ENCODE data around the gene VWA8.

DNA sequence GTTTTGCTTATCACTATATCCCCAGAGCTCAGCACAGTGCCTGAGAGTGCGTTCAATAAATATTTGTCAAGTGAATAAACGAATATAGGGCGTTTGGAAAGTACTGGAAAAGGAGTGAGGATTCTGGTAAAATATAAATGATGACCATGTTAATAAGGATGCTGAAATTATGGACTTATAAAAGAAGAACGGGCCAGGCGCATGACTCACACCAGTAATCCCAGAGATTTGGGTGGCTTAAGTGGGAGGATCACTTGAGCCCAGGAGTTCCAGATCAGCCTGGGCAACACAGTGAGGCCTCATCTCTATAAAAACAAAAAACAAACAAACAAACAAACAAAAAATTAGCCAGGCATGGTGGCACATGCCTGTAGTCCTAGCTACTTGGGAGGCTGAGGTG, 198.1 kb downstream of the VWA8 start:
- TF ChIP-seq, protein P1, sequence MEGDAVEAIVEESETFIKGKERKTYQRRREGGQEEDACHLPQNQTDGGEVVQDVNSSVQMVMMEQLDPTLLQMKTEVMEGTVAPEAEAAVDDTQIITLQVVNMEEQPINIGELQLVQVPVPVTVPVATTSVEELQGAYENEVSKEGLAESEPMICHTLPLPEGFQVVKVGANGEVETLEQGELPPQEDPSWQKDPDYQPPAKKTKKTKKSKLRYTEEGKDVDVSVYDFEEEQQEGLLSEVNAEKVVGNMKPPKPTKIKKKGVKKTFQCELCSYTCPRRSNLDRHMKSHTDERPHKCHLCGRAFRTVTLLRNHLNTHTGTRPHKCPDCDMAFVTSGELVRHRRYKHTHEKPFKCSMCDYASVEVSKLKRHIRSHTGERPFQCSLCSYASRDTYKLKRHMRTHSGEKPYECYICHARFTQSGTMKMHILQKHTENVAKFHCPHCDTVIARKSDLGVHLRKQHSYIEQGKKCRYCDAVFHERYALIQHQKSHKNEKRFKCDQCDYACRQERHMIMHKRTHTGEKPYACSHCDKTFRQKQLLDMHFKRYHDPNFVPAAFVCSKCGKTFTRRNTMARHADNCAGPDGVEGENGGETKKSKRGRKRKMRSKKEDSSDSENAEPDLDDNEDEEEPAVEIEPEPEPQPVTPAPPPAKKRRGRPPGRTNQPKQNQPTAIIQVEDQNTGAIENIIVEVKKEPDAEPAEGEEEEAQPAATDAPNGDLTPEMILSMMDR (IDR thresholded peaks at IDR 0.05; ENCODE audit: low read length) = no peak
- TF ChIP-seq EZH2phosphoT487 (IDR thresholded peaks at IDR 0.05; ENCODE audit: low read length) = no peak
